HepG2 (cell line): Measurements from ENCODE around the gene DYDC2. TPM values are rescaled to one million over a fixed set of nuclear protein-coding genes. Genes with fewer than 3 reads are reported as not detected.
A peak's percentile ranks its signal among the peaks of the same experiment; 100 is the strongest.

Experiments
- ATAC-seq: fragments of 200-7000 bp; cut with Tn5 transposase; 3 replicates; pipeline ENCODE4 v1.9.1; 2020; ENCODE audit warnings: mild to moderate bottlenecking, moderate library complexity
- BruUV-seq: library from RNA; stranded (reverse); fragments of 400-500 nt; replicated peaks from 2 replicates; lab custom pipeline; 2021; lab: Mats Ljungman, UMichigan
- CTCF ChIA-PET: fragments of 300-600 bp; formaldehyde crosslinking; extraction: SDS; loops from one replicate; lab custom pipeline; 2021; ENCODE audit warnings: low total read pairs, inconsistent platforms, low intra/inter-chr PET ratio; lab: Yijun Ruan, JAX
- POLR2A ChIA-PET: fragments of 350-600 bp; sonication (Branson Sonifier 250); formaldehyde crosslinking; loops from one replicate; lab custom pipeline; 2020; ENCODE audit warnings: antibody characterized with exemption, inconsistent platforms; lab: Yijun Ruan, JAX
- DNase-seq: peaks from one replicate; pipeline ENCODE4 v3.0.0-alpha.2; 2015; ENCODE audit warnings: low spot score
- FAIRE-seq: peaks from 3 replicates; lab custom pipeline; 2011; peaks lifted over from hg19 to GRCh38; lab: Jason Lieb, UNC
- H2AFZ ChIP-seq: one replicate; pipeline ENCODE4 v1.6.1; 2011; ENCODE audit warnings: low read length, inconsistent platforms
- H3K27ac ChIP-seq: fragments of 300-600 bp; 3 replicates; pipeline ENCODE4 v1.8.0; 2011; ENCODE audit warnings: mixed run types, mild to moderate bottlenecking, mixed read lengths, low read length, inconsistent platforms; ENCODE audit not compliant: insufficient read depth; ENCODE audit errors: extremely low read length
- H3K27me3 ChIP-seq, 2 experiments: fragments of 200-600 bp in 1 of 2; 2 replicates in 1 of 2; 3 replicates in 1 of 2; pipeline versions ENCODE4 v1.6.0 to v1.8.0; 2011; ENCODE audit warnings: low read length in 2 of 2, mild to moderate bottlenecking in 2 of 2, moderate library complexity in 2 of 2, inconsistent platforms in 1 of 2; ENCODE audit not compliant: insufficient read depth in 2 of 2, control insufficient read depth in 1 of 2
- H3K36me3 ChIP-seq, 2 experiments: fragments of 200-600 bp in 1 of 2; replicated peaks in 1 of 2; 2 replicates in 1 of 2; 3 replicates in 1 of 2; pipeline versions ENCODE4 v1.5.1 to v1.8.0; 2011; ENCODE audit warnings: low read length in 2 of 2, inconsistent platforms in 1 of 2; ENCODE audit not compliant: insufficient read depth in 2 of 2, control insufficient read depth in 1 of 2
- H3K4me1 ChIP-seq: 2 replicates; pipeline ENCODE4 v1.5.1; 2012; ENCODE audit warnings: low read length, inconsistent platforms; ENCODE audit not compliant: insufficient read depth
- H3K4me2 ChIP-seq: 2 replicates; pipeline ENCODE4 v1.6.0; 2011; ENCODE audit warnings: low read depth, low read length, inconsistent platforms
- H3K4me3 ChIP-seq, 3 experiments: fragments of 200-600 bp in 1 of 3; sonication (generic), shearing (Covaris generic) in 1 of 3; replicated peaks in 1 of 3; 2 replicates each; pipeline ENCODE4 v1.5.1; 2011 to 2016; ENCODE audit warnings: low read length in 3 of 3, inconsistent platforms in 2 of 3, low read depth in 2 of 3, mild to moderate bottlenecking in 2 of 3, control low read depth in 1 of 3, mixed read lengths in 1 of 3; ENCODE audit not compliant: insufficient read depth in 1 of 3
- H3K79me2 ChIP-seq: one replicate; pipeline ENCODE4 v1.6.1; 2011; ENCODE audit warnings: low read length, inconsistent platforms; ENCODE audit not compliant: insufficient read depth
- H3K9ac ChIP-seq: 2 replicates; pipeline ENCODE4 v1.6.0; 2011; ENCODE audit warnings: mild to moderate bottlenecking, low read depth, low read length, inconsistent platforms; ENCODE audit not compliant: insufficient read depth
- H3K9me3 ChIP-seq: 2 replicates; pipeline ENCODE4 v1.5.1; 2012; ENCODE audit warnings: mild to moderate bottlenecking, low read length
- H4K20me1 ChIP-seq: 2 replicates; pipeline ENCODE4 v1.6.0; 2011; ENCODE audit warnings: inconsistent platforms, mild to moderate bottlenecking, low read length, moderate library complexity; ENCODE audit not compliant: insufficient read depth
- ARNTL ChIP-seq: sonication (generic); formaldehyde crosslinking; IDR thresholded peaks from 2 replicates; pipeline ENCODE4 v1.4.0; 2020; ENCODE audit warnings: mild to moderate bottlenecking, missing genetic modification reagents
- FOXJ3 ChIP-seq: sonication (generic); formaldehyde crosslinking; IDR thresholded peaks from 2 replicates; pipeline ENCODE4 v1.4.0; 2020; ENCODE audit warnings: missing genetic modification reagents, mild to moderate bottlenecking, borderline replicate concordance
- RBFOX2 ChIP-seq: fragments of 200-400 bp; formaldehyde crosslinking; IDR thresholded peaks from 2 replicates; pipeline ENCODE4 v1.6.1; 2017; ENCODE audit warnings: low read depth, mild to moderate bottlenecking, low read length
- SIX4 ChIP-seq: sonication (generic); formaldehyde crosslinking; IDR thresholded peaks from 2 replicates; pipeline ENCODE4 v1.4.0; 2020; ENCODE audit warnings: missing genetic modification reagents
- SMYD3 ChIP-seq: sonication (generic); formaldehyde crosslinking; IDR thresholded peaks from 2 replicates; pipeline ENCODE4 v1.8.1; 2023; ENCODE audit warnings: mild to moderate bottlenecking, missing genetic modification reagents
- SOX13 ChIP-seq, 3 experiments: fragments of 450-650 bp in 1 of 3; sonication (generic) in 1 of 3; formaldehyde crosslinking in 1 of 3; IDR thresholded peaks in 2 of 3; conservative IDR thresholded peaks in 1 of 3; 2 replicates each; pipeline versions ENCODE4 v1.5.0 to v1.6.1; 2016 to 2020; ENCODE audit warnings: antibody characterized with exemption in 1 of 3, mild to moderate bottlenecking in 1 of 3, missing compliant biosample characterization in 1 of 3, missing genetic modification reagents in 1 of 3, moderate library complexity in 1 of 3
- ZNF619 ChIP-seq: sonication (generic); formaldehyde crosslinking; IDR thresholded peaks from 2 replicates; pipeline ENCODE4 v1.4.0; 2020; ENCODE audit warnings: mild to moderate bottlenecking, missing genetic modification reagents
- ZSCAN25 ChIP-seq: sonication (generic); formaldehyde crosslinking; IDR thresholded peaks from 2 replicates; pipeline ENCODE4 v1.8.0; 2022; ENCODE audit warnings: mild to moderate bottlenecking, missing genetic modification reagents
- WGBS: methylation state at CpG from one replicate; pipeline ENCODE4 v1.1.6; 2017; ENCODE audit warnings: low lambda C conversion rate; 5-methylcytosine and 5-hydroxymethylcytosine counted together
- in situ Hi-C: cut with HindIII; loops from 2 replicates; pipeline ENCODE4 v1.10.0; 2017; ENCODE audit warnings: low pct_unique_long_range_greater_than_20kb; ENCODE audit not compliant: extremely low pct_ligation_motif_present
- intact Hi-C: fragments of 100-400 bp; cut with micrococcal nuclease; formaldehyde crosslinking; loops from one replicate; pipeline ENCODE4 v1.10.0; 2022; ENCODE audit not compliant: unreplicated experiment
- polyA plus RNA-seq, 8 experiments: library from polyadenylated mRNA; depleted of rRNA in 3 of 8; stranded (reverse) in 7 of 8; unstranded in 1 of 8; fragments of >200 nt; fragmentation: Illumina TruSeq in 4 of 8; extraction: Trizol in 4 of 8; gene quantifications; 2 replicates each; pipeline versions ENCODE4 v1.2.1 to v1.2.3, GENCODE V29; 2011 to 2016; ENCODE audit warnings: low read depth in 4 of 8, missing spikeins in 1 of 8, mixed read lengths in 1 of 8; ENCODE audit not compliant: insufficient read depth in 1 of 8
- total RNA-seq, 5 experiments: library from RNA; depleted of rRNA; stranded (reverse); fragments of >200 nt; fragmentation: Illumina TruSeq; extraction: Trizol; gene quantifications; 2 replicates each; pipeline ENCODE4 v1.2.3, GENCODE V29; 2016; ENCODE audit warnings: low read depth in 1 of 5
- TF ChIP-seq, protein P1 (sequence below): sonication (generic); formaldehyde crosslinking; IDR thresholded peaks from 2 replicates; pipeline ENCODE4; 2020; ENCODE audit warnings: missing genetic modification reagents, mild to moderate bottlenecking, borderline replicate concordance
- TF ChIP-seq, protein P2 (sequence below): IDR thresholded peaks from 2 replicates; pipeline ENCODE4 v1.6.1; 2012; ENCODE audit warnings: inconsistent platforms
- TF ChIP-seq, protein P3 (sequence below): IDR thresholded peaks from 2 replicates; pipeline ENCODE4 v1.6.1; 2018; ENCODE audit warnings: missing genetic modification reagents, mild to moderate bottlenecking, missing compliant biosample characterization
- TF ChIP-seq, protein P4 (sequence below), 2 experiments: sonication (generic) in 1 of 2; formaldehyde crosslinking in 1 of 2; IDR thresholded peaks; 2 replicates each; pipeline versions ENCODE4 v1.4.0 to v1.6.1; 2018 to 2020; ENCODE audit warnings: missing genetic modification reagents in 2 of 2, borderline replicate concordance in 1 of 2, low read depth in 1 of 2, mild to moderate bottlenecking in 1 of 2, missing biosample characterization in 1 of 2

The DYDC2 gene
- total and polyA plus RNA-seq, 2 of the 13 experiments (the other 11 are each of a cell fraction or from before 2014, with no cell fraction given), result 0.98 to 2.3 TPM

DNA sequence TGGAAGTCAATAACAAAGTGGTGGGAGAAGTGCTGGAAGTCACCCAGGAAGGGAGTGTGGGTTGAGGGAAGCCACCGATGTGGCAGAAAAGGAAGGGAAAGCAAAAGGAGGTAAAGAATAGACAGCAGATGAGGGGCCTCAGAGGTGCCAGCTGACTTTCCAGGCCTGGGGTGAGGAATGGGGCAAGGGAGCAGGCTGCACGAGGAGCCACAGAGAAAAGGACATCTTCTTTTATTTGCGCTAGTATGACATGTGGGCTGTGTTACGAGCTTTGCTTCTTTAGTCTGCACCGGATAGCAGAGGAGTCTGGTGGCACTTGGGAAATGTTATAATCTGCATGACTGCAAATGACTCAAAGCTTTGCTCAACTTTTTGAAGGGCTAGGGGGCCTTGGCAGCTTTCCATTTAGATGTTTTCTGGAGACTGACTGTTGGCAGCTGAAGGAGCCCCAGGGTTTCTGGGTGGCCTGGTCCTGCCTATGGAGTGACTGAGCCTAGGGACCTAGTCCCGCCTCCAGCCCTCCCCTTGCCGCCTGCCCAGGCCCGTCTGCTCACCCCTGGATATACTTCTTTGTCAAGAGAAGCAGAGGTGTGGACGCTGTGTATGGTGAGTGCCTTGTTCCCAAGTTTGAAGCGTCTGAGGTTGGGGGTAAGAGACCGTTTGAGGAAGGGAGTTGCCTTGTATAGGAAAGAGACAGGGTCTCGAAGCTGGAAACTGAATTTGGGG, 56.9 kb downstream of the DYDC2 start (continued):
- TF ChIP-seq, protein P1, sequence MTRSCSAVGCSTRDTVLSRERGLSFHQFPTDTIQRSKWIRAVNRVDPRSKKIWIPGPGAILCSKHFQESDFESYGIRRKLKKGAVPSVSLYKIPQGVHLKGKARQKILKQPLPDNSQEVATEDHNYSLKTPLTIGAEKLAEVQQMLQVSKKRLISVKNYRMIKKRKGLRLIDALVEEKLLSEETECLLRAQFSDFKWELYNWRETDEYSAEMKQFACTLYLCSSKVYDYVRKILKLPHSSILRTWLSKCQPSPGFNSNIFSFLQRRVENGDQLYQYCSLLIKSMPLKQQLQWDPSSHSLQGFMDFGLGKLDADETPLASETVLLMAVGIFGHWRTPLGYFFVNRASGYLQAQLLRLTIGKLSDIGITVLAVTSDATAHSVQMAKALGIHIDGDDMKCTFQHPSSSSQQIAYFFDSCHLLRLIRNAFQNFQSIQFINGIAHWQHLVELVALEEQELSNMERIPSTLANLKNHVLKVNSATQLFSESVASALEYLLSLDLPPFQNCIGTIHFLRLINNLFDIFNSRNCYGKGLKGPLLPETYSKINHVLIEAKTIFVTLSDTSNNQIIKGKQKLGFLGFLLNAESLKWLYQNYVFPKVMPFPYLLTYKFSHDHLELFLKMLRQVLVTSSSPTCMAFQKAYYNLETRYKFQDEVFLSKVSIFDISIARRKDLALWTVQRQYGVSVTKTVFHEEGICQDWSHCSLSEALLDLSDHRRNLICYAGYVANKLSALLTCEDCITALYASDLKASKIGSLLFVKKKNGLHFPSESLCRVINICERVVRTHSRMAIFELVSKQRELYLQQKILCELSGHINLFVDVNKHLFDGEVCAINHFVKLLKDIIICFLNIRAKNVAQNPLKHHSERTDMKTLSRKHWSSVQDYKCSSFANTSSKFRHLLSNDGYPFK (CRISPR knock-in tag), result 0 out of 2 replicates have a peak, but pooled peaks have one; percentile 29
- TF ChIP-seq ZNF619 (CRISPR knock-in tag), result 0 out of 2 replicates have a peak, but pooled peaks have one; percentile 59
- TF ChIP-seq RBFOX2, result no peak
- TF ChIP-seq, protein P2, sequence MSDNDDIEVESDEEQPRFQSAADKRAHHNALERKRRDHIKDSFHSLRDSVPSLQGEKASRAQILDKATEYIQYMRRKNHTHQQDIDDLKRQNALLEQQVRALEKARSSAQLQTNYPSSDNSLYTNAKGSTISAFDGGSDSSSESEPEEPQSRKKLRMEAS, result 0 out of 2 replicates have a peak, but pooled peaks have one; percentile 6
- TF ChIP-seq, all 625 proteins: peak for 5

DNA sequence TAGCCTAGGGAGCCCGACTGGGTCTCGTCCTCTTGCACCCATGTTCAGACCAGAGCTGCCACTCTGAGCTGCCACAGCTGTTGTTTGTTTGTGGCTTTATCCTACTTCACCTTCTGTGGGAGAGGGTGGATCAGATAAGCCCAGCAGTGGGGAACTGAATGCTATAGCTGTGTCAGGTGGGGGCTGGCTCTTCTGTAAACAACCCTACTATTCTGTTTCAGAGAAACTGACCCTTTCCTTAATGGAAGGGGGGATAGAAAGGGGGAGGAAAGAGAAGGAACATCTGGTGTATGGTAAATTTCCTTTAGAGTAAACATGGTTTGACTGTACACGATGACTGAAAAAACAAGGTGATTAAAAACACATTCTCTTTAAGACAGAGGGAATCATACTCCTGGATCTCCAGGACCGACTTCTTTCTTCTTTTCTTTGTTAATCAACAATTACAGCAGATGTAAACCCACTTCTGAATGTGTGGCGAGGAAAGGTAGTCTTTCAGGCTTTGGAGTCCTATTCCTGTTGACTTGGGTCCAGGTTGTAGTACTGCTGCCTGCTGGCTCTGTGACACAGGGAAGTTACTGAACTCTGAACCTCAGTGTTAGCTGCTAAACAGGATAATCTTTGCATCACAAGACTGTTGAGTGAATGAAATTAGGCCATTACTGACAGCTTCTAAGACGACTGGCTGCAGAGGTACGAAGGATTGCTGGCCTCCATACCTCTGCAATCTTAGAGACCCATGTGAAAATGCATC, 57.7 kb downstream of the DYDC2 start:
- Histone ChIP-seq H3K36me3 (peaks cover 0 to 3% of the 10 kb centered on the region in 2 experiments; a peak in 1 of 5 replicates), H3K4me2 (peak overlapping the region; percentile 66), H3K4me1 (peaks cover 76% of the 10 kb centered on the region), H3K4me3 (peak overlapping the region in 2 of 3 experiments; percentile 7 to 37; a peak in 2 of 6 replicates), H3K9ac (peak overlapping the region; percentile 35; the same call in 1 of the 2 replicates), H3K27ac (peak overlapping the region; percentile 72), H4K20me1 (peaks cover 10% of the 10 kb centered on the region; the same call in 1 of the 2 replicates), H3K9me3 (no peaks in the 10 kb centered on the region), H2AFZ (no peak overlapping the region), H3K79me2 (peaks cover 78% of the 10 kb centered on the region), H3K27me3 (no peaks in the 10 kb centered on the region)
- ChIA-PET CTCF (no interaction called here), POLR2A (interaction anchor here (1.0 to 1.7 kb wide), 2 partner anchors 79 to 84 kb away, joined by 4 read pairs; no protein-coding TSS in a partner anchor)
- 2% methylated on average over 7 of the region's 7 CpGs for WGBS
- intact Hi-C loops (no loop called here), in situ Hi-C loops (no loop called here)
- DNase-seq (peak; percentile 73), ATAC-seq (peak; percentile 82), FAIRE-seq (peak; percentile 94)
- BruUV-seq, result no TSS peak
- TF ChIP-seq, protein P3, sequence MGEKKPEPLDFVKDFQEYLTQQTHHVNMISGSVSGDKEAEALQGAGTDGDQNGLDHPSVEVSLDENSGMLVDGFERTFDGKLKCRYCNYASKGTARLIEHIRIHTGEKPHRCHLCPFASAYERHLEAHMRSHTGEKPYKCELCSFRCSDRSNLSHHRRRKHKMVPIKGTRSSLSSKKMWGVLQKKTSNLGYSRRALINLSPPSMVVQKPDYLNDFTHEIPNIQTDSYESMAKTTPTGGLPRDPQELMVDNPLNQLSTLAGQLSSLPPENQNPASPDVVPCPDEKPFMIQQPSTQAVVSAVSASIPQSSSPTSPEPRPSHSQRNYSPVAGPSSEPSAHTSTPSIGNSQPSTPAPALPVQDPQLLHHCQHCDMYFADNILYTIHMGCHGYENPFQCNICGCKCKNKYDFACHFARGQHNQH (CRISPR knock-in tag), result 0 out of 2 replicates have a peak, but pooled peaks have one; percentile 47
- TF ChIP-seq FOXJ3 (CRISPR knock-in tag) (no peak), SMYD3 (CRISPR knock-in tag) (no peak), SIX4 (CRISPR knock-in tag) (no peak), ARNTL (CRISPR knock-in tag) (no peak), SOX13 (IDR thresholded peaks at IDR 0.05) (no peak), SOX13 (CRISPR knock-in tag; conservative IDR thresholded peaks at IDR 0.05 in 1 of 2, IDR thresholded peaks at IDR 0.05 in 1 of 2) (0 out of 4 replicates have a peak, but pooled peaks of 1 of the 2 experiments have one; percentile 26), ZSCAN25 (CRISPR knock-in tag) (0 out of 2 replicates have a peak, but pooled peaks have one; percentile 68)
- TF ChIP-seq, protein P4, sequence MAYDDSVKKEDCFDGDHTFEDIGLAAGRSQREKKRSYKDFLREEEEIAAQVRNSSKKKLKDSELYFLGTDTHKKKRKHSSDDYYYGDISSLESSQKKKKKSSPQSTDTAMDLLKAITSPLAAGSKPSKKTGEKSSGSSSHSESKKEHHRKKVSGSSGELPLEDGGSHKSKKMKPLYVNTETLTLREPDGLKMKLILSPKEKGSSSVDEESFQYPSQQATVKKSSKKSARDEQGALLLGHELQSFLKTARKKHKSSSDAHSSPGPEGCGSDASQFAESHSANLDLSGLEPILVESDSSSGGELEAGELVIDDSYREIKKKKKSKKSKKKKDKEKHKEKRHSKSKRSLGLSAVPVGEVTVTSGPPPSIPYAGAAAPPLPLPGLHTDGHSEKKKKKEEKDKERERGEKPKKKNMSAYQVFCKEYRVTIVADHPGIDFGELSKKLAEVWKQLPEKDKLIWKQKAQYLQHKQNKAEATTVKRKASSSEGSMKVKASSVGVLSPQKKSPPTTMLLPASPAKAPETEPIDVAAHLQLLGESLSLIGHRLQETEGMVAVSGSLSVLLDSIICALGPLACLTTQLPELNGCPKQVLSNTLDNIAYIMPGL (CRISPR knock-in tag; IDR thresholded peaks at IDR 0.05; ENCODE audit: borderline replicate concordance in 1 of 2, low read depth in 1 of 2), result 0 out of 4 replicates have a peak, but pooled peaks of 1 of the 2 experiments have one; percentile 27
